Neuron (in vitro differentiated cells): ENCODE data around the gene LTO1.

Source experiments
- H2AFZ ChIP-seq: one replicate; pipeline ENCODE4 v1.6.1; 2013; ENCODE audit warnings: low read depth, mild to moderate bottlenecking, inconsistent platforms, low read length, moderate library complexity
- H3K27me3 ChIP-seq: one replicate; pipeline ENCODE4 v1.6.1; 2013; ENCODE audit warnings: low read length; ENCODE audit not compliant: insufficient read depth
- H3K36me3 ChIP-seq: one replicate; pipeline ENCODE4 v1.6.1; 2013; ENCODE audit warnings: low read length; ENCODE audit not compliant: insufficient read depth
- H3K4me1 ChIP-seq: one replicate; pipeline ENCODE4 v1.6.1; 2013; ENCODE audit warnings: low read length; ENCODE audit not compliant: insufficient read depth
- H3K4me3 ChIP-seq: 2 replicates; pipeline ENCODE4 v1.5.1; 2013; ENCODE audit warnings: mild to moderate bottlenecking, low read length, moderate library complexity
- H3K9me3 ChIP-seq: one replicate; pipeline ENCODE4 v1.6.1; 2013; ENCODE audit warnings: low read length

The LTO1 gene

GRCh38 chr11:69655479-69656428, 19.4 kb downstream of the LTO1 start:
- Histone ChIP-seq H3K4me1 (peaks cover 28% of the 10 kb centered on the region), H2AFZ (no peak overlapping the region), H3K9me3 (no peaks in the 10 kb centered on the region), H3K27me3 (no peaks in the 10 kb centered on the region), H3K4me3 (no peak overlapping the region), H3K36me3 (peaks cover 10% of the 10 kb centered on the region)

- Histone ChIP-seq H3K9me3 (no peaks in the 10 kb centered on the region), H2AFZ (no peak overlapping the region), H3K27me3 (no peaks in the 10 kb centered on the region), H3K36me3 (peaks cover 13% of the 10 kb centered on the region), H3K4me1 (peaks cover 28% of the 10 kb centered on the region), H3K4me3 (no peak overlapping the region)
Observed at GRCh38 chr11:69654660-69655478, 20.3 kb downstream of the LTO1 start.

GRCh38 chr11:69654001-69654659, 21.0 kb downstream of the LTO1 start:
- H3K36me3 ChIP-seq: peaks cover 17% of the 10 kb centered on the region

GRCh38 chr11:69653406-69653960, 21.7 kb downstream of the LTO1 start:
- Histone ChIP-seq H3K9me3 (no peaks in the 10 kb centered on the region), H3K36me3 (peaks cover 17% of the 10 kb centered on the region), H3K4me1 (peaks cover 21% of the 10 kb centered on the region), H3K4me3 (no peak overlapping the region), H3K27me3 (no peaks in the 10 kb centered on the region), H2AFZ (no peak overlapping the region)

More at GRCh38 chr11:69654001-69654659, 21.0 kb downstream of the LTO1 start:
- H3K4me3 ChIP-seq: no peak overlapping the region
- peaks cover 27% of the 10 kb centered on the region for H3K4me1 ChIP-seq
- no peak overlapping the region for H2AFZ ChIP-seq
- H3K9me3 ChIP-seq: no peaks in the 10 kb centered on the region
- H3K27me3 ChIP-seq: no peaks in the 10 kb centered on the region

- Histone ChIP-seq H3K4me1 (peaks cover 16% of the 10 kb centered on the region), H3K36me3 (peaks cover 22% of the 10 kb centered on the region), H3K9me3 (no peaks in the 10 kb centered on the region), H3K4me3 (no peak overlapping the region), H2AFZ (no peak overlapping the region), H3K27me3 (no peaks in the 10 kb centered on the region)
Observed at GRCh38 chr11:69652999-69653398, 22.2 kb downstream of the LTO1 start.

- H3K4me3 ChIP-seq: no peak overlapping the region
- peaks cover 6% of the 10 kb centered on the region for H3K4me1 ChIP-seq
- no peaks in the 10 kb centered on the region for H3K27me3 ChIP-seq
- H3K9me3 ChIP-seq: no peaks in the 10 kb centered on the region
- no peak overlapping the region for H2AFZ ChIP-seq
- peaks cover 27% of the 10 kb centered on the region for H3K36me3 ChIP-seq
Observed at GRCh38 chr11:69651834-69652620, 23.1 kb downstream of the LTO1 start.

GRCh38 chr11:69650832-69651344, 24.3 kb downstream of the LTO1 start:
- peaks cover 30% of the 10 kb centered on the region for H3K36me3 ChIP-seq
- H3K4me1 ChIP-seq: peaks cover 11% of the 10 kb centered on the region
- H3K27me3 ChIP-seq: no peaks in the 10 kb centered on the region
- no peaks in the 10 kb centered on the region for H3K9me3 ChIP-seq
- no peak overlapping the region for H3K4me3 ChIP-seq
- H2AFZ ChIP-seq: no peak overlapping the region

GRCh38 chr11:69650081-69650831, 24.9 kb downstream of the LTO1 start:
- no peak overlapping the region for H2AFZ ChIP-seq
- H3K4me1 ChIP-seq: peaks cover 17% of the 10 kb centered on the region
- no peaks in the 10 kb centered on the region for H3K9me3 ChIP-seq
- H3K4me3 ChIP-seq: no peak overlapping the region
- H3K27me3 ChIP-seq: no peaks in the 10 kb centered on the region
- peaks cover 32% of the 10 kb centered on the region for H3K36me3 ChIP-seq

GRCh38 chr11:69649576-69649900, 25.6 kb downstream of the LTO1 start:
- H2AFZ ChIP-seq: no peak overlapping the region
- no peaks in the 10 kb centered on the region for H3K27me3 ChIP-seq
- no peaks in the 10 kb centered on the region for H3K9me3 ChIP-seq
- no peak overlapping the region for H3K4me3 ChIP-seq
- peaks cover 36% of the 10 kb centered on the region for H3K36me3 ChIP-seq
- peaks cover 23% of the 10 kb centered on the region for H3K4me1 ChIP-seq

GRCh38 chr11:69648679-69649575, 26.2 kb downstream of the LTO1 start:
- Histone ChIP-seq H3K9me3 (no peaks in the 10 kb centered on the region), H2AFZ (no peak overlapping the region), H3K27me3 (no peaks in the 10 kb centered on the region), H3K4me1 (peaks cover 25% of the 10 kb centered on the region), H3K36me3 (peaks cover 38% of the 10 kb centered on the region), H3K4me3 (no peak overlapping the region)
